Measurements from ENCODE around the gene SP140. TPM values are rescaled to one million over a fixed set of nuclear protein-coding genes. Genes with fewer than 3 reads are reported as not detected.
"Not testable (repeated sequence)": the region's sequence is repeated elsewhere in the genome, so short reads cannot be mapped to it uniquely, and the experiment has no call there.

SP140 gene
- total RNA-seq, 1 experiment from 2014 or later = 2.6 TPM

DNA sequence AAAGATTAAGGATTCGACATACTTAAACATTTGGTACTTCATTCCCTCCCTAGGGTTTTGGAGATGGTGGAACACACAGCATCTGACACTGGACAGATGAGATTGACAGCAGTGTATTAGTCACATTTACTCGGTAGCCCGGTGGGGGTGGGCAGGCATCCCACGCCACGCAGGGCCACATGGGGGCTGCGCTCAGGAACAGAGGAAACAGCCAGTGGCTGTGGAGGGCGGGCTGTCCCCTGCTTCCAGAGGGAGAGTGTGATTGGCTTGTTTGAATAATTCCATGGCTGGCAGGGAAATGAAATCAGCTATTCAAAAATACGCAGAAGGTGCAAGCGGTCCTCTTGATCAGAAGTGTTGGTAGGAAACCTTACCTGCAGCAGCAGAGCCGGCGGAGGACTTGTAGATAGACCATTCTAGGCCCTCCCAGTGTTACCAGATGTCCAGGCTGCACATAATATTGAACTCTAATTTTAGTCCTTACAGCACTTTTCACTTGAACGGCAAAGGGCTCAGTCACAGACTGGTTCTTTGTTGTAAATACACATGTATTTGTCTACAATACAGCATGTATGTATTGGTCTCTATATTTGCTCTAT, 83.0 kb downstream of the SP140 start:
- Histone ChIP-seq H3K27ac (ENCODE audit: low read depth, low read length) (no peak overlapping the region), H3K36me3 (ENCODE audit: control insufficient read depth in 1 of 2, insufficient read depth in 2 of 2, low read length in 2 of 2) (no peaks in the 10 kb centered on the region), H4K20me1 (ENCODE audit: insufficient read depth) (no peaks in the 10 kb centered on the region), H3K9me3 (ENCODE audit: control insufficient read depth in 1 of 2, insufficient read depth in 1 of 2, low read depth in 1 of 2, low read length in 2 of 2) (no peaks in the 10 kb centered on the region), H3K9me2 (ENCODE audit: insufficient read depth) (no peaks in the 10 kb centered on the region), H2AFZ (ENCODE audit: low read depth, low read length, poor library complexity, severe bottlenecking) (no peak overlapping the region), H3K27me3 (ENCODE audit: insufficient read depth, low read length) (no peaks in the 10 kb centered on the region), H3K4me2 (ENCODE audit: low read length) (no peak overlapping the region), H3K4me1 (ENCODE audit: control insufficient read depth in 1 of 2, insufficient read depth in 2 of 2, low read length in 2 of 2) (no peaks in the 10 kb centered on the region), H3K9ac (ENCODE audit: low read length) (no peak overlapping the region), H3K4me3 (replicated peaks in 1 of 2; ENCODE audit: low read depth in 1 of 2, low read length in 2 of 2) (no peak overlapping the region), H3K79me2 (ENCODE audit: insufficient read depth, low read length) (no peaks in the 10 kb centered on the region)
- TF ChIP-seq SIN3A (IDR thresholded peaks at IDR 0.05; ENCODE audit: low read depth) = no peak
- no peak for TF ChIP-seq SP1 (IDR thresholded peaks at IDR 0.05; ENCODE audit: low read depth)
- TF ChIP-seq POLR2AphosphoS5 (IDR thresholded peaks at IDR 0.05; ENCODE audit: low read depth, low read length) = no peak
- TF ChIP-seq RAD21 (IDR thresholded peaks at IDR 0.05; ENCODE audit: low read depth) = no peak
- TF ChIP-seq EGR1 (IDR thresholded peaks at IDR 0.05; ENCODE audit: low read depth) = no peak
- TF ChIP-seq, protein P1, sequence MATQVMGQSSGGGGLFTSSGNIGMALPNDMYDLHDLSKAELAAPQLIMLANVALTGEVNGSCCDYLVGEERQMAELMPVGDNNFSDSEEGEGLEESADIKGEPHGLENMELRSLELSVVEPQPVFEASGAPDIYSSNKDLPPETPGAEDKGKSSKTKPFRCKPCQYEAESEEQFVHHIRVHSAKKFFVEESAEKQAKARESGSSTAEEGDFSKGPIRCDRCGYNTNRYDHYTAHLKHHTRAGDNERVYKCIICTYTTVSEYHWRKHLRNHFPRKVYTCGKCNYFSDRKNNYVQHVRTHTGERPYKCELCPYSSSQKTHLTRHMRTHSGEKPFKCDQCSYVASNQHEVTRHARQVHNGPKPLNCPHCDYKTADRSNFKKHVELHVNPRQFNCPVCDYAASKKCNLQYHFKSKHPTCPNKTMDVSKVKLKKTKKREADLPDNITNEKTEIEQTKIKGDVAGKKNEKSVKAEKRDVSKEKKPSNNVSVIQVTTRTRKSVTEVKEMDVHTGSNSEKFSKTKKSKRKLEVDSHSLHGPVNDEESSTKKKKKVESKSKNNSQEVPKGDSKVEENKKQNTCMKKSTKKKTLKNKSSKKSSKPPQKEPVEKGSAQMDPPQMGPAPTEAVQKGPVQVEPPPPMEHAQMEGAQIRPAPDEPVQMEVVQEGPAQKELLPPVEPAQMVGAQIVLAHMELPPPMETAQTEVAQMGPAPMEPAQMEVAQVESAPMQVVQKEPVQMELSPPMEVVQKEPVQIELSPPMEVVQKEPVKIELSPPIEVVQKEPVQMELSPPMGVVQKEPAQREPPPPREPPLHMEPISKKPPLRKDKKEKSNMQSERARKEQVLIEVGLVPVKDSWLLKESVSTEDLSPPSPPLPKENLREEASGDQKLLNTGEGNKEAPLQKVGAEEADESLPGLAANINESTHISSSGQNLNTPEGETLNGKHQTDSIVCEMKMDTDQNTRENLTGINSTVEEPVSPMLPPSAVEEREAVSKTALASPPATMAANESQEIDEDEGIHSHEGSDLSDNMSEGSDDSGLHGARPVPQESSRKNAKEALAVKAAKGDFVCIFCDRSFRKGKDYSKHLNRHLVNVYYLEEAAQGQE (IDR thresholded peaks at IDR 0.05; ENCODE audit: low read depth) = no peak
- TF ChIP-seq ZFX (IDR thresholded peaks at IDR 0.05) = no peak
- intact Hi-C loops (cut with micrococcal nuclease) = no loop called here
- ATAC-seq = no peak
- ChIA-PET RAD21 (ENCODE audit: low non-redundant PET in 1 of 2, low total read pairs in 2 of 2, uncharacterized antibody in 2 of 2, unreplicated experiment in 2 of 2) (no interaction called here), CTCF (no interaction called here), POLR2A (no interaction called here)
- BruUV-seq (replicated peaks) = no TSS peak
- no peak for DNase-seq (ENCODE audit: low read depth, low spot score)

DNA sequence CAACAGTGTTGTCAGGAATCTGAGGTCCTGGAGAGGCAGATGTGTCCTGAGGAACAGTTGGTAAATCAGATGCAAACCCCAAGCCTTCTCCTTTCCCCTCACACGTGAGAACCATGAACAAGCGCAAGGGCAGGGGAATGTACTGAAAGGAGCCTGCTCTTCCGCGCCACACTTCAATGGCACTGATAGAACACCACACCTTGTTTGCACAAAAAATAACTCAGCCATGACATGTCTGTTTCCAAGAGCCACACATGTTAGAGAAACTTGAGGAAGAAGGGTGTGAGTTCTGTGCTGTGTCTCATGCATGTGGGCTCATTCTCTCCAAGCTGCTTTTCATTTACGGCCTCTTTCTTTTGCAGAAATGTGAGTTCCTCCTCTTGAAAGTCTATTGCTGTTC, 85.3 kb downstream of the SP140 start:
- BruUV-seq (replicated peaks); H3K4me1 ChIP-seq (ENCODE audit: control insufficient read depth in 1 of 2, insufficient read depth in 2 of 2, low read length in 2 of 2); CTCF ChIA-PET; H3K79me2 ChIP-seq (ENCODE audit: insufficient read depth, low read length); H3K27me3 ChIP-seq (ENCODE audit: insufficient read depth, low read length); intact Hi-C loops (cut with micrococcal nuclease); ATAC-seq; RAD21 ChIA-PET (ENCODE audit: low non-redundant PET in 1 of 2, low total read pairs in 2 of 2, uncharacterized antibody in 2 of 2, unreplicated experiment in 2 of 2); H3K4me3 ChIP-seq (replicated peaks in 1 of 2; ENCODE audit: low read depth in 1 of 2, low read length in 2 of 2); H3K9ac ChIP-seq (ENCODE audit: low read length); H3K9me2 ChIP-seq (ENCODE audit: insufficient read depth); H3K36me3 ChIP-seq (ENCODE audit: control insufficient read depth in 1 of 2, insufficient read depth in 2 of 2, low read length in 2 of 2); H2AFZ ChIP-seq (ENCODE audit: low read depth, low read length, poor library complexity, severe bottlenecking); DNase-seq (ENCODE audit: low read depth, low spot score); H3K9me3 ChIP-seq (ENCODE audit: control insufficient read depth in 1 of 2, insufficient read depth in 1 of 2, low read depth in 1 of 2, low read length in 2 of 2); POLR2A ChIA-PET; H3K4me2 ChIP-seq (ENCODE audit: low read length); H3K27ac ChIP-seq (ENCODE audit: low read depth, low read length); H4K20me1 ChIP-seq (ENCODE audit: insufficient read depth): not testable (repeated sequence)

DNA sequence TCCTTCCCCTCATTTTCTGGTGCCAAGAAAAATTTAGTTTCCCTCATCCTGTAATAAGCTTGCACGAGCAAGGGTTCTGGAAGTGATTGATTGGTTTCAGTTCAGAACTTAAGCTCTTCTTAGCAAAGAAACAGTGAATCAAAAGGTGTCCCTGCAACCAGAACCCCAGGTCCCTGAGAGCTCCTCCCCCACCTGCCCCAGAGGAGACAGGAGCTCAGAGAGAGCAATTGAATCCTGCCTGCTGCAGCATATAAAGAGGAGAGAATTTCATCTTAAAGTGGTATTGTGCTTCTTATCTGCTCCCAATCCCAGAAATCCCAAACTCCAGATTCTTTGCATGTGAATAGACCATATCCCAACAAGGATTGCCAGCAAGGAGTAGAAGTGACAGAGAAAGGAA, 86.1 kb downstream of the SP140 start:
- H3K4me2 ChIP-seq (ENCODE audit: low read length); H3K9me2 ChIP-seq (ENCODE audit: insufficient read depth); H4K20me1 ChIP-seq (ENCODE audit: insufficient read depth); H3K4me3 ChIP-seq (replicated peaks in 1 of 2; ENCODE audit: low read depth in 1 of 2, low read length in 2 of 2); H3K27me3 ChIP-seq (ENCODE audit: insufficient read depth, low read length); ATAC-seq; H3K27ac ChIP-seq (ENCODE audit: low read depth, low read length); H3K4me1 ChIP-seq (ENCODE audit: control insufficient read depth in 1 of 2, insufficient read depth in 2 of 2, low read length in 2 of 2); CTCF ChIA-PET; DNase-seq (ENCODE audit: low read depth, low spot score); RAD21 ChIA-PET (ENCODE audit: low non-redundant PET in 1 of 2, low total read pairs in 2 of 2, uncharacterized antibody in 2 of 2, unreplicated experiment in 2 of 2); POLR2A ChIA-PET; H3K36me3 ChIP-seq (ENCODE audit: control insufficient read depth in 1 of 2, insufficient read depth in 2 of 2, low read length in 2 of 2); intact Hi-C loops (cut with micrococcal nuclease); H3K9me3 ChIP-seq (ENCODE audit: control insufficient read depth in 1 of 2, insufficient read depth in 1 of 2, low read depth in 1 of 2, low read length in 2 of 2); BruUV-seq (replicated peaks); H3K79me2 ChIP-seq (ENCODE audit: insufficient read depth, low read length); H2AFZ ChIP-seq (ENCODE audit: low read depth, low read length, poor library complexity, severe bottlenecking); H3K9ac ChIP-seq (ENCODE audit: low read length): not testable (repeated sequence)
